Prostate gland (tissue), 2 donors: Measurements from ENCODE around the gene VAMP1.

Experiments used
- POLR2A ChIP-seq: fragments of 450-650 bp; IDR thresholded peaks from one replicate; pipeline ENCODE4 v1.6.1; 2016; ENCODE audit warnings: antibody characterized with exemption, mild to moderate bottlenecking
- POLR2AphosphoS5 ChIP-seq: sonication (generic); formaldehyde crosslinking; IDR thresholded peaks from one replicate; pipeline ENCODE4 v1.6.1; 2017; ENCODE audit warnings: antibody characterized with exemption
- TF ChIP-seq, protein P1 (sequence below), 4 experiments: fragments of 200-600 bp in 2 of 4; fragments of 450-650 bp in 2 of 4; sonication (generic) in 2 of 4; IDR thresholded peaks; 1 replicate in 3 of 4; 2 replicates in 1 of 4; pipeline ENCODE4 v1.5.1; 2016 to 2019; ENCODE audit warnings: antibody characterized with exemption in 4 of 4, mild to moderate bottlenecking in 2 of 4, moderate library complexity in 2 of 4

DNA sequence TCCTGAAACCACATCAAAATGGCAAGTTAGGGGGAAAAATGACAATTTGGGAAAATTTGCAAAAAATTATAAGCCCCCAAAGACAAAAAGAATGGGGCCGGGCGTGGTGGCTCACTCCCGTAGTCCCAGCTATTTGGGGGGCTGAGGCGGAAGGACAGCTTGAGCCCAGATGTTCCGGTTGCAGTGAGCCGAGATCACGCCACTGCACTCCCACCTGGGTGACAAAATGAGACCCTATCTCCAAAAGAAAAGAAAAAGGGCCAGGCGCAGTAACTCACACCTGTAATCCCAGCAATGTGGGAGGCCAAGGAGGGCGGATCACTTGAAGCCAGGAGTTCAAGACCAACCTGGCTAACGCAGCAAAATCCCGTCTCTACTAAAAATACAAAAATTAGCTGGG is 2.0 kb upstream of the VAMP1 start:
- TF ChIP-seq, protein P1, sequence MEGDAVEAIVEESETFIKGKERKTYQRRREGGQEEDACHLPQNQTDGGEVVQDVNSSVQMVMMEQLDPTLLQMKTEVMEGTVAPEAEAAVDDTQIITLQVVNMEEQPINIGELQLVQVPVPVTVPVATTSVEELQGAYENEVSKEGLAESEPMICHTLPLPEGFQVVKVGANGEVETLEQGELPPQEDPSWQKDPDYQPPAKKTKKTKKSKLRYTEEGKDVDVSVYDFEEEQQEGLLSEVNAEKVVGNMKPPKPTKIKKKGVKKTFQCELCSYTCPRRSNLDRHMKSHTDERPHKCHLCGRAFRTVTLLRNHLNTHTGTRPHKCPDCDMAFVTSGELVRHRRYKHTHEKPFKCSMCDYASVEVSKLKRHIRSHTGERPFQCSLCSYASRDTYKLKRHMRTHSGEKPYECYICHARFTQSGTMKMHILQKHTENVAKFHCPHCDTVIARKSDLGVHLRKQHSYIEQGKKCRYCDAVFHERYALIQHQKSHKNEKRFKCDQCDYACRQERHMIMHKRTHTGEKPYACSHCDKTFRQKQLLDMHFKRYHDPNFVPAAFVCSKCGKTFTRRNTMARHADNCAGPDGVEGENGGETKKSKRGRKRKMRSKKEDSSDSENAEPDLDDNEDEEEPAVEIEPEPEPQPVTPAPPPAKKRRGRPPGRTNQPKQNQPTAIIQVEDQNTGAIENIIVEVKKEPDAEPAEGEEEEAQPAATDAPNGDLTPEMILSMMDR (IDR thresholded peaks at IDR 0.05) = no peak
- TF ChIP-seq POLR2A (no peak), POLR2AphosphoS5 (no peak)
